Natural killer cell (primary cell): Measurements from ENCODE around the gene SSTR3. TPM values are rescaled to one million over a fixed set of nuclear protein-coding genes. Genes with fewer than 3 reads are reported as not detected.

ENCODE experiments used
- ATAC-seq, 3 donors: fragments of 150-1000 bp in 2 of 3; fragments of 200-7000 bp in 1 of 3; cut with Tn5 transposase; 1 replicate in 1 of 3; 2 replicates in 2 of 3; pipeline ENCODE4 v1.10.0; 2021; ENCODE audit warnings: mild to moderate bottlenecking in 2 of 3, moderate library complexity in 2 of 3
- DNase-seq, 2 donors: peaks; one replicate each; pipeline versions ENCODE4 v3.0.0 to v3.0.0-alpha.2; 2013 to 2021; ENCODE audit warnings: mixed read lengths in 1 of 2
- H3K27ac ChIP-seq: one replicate; pipeline ENCODE4 v1.5.1; 2013; ENCODE audit warnings: mild to moderate bottlenecking, low read length
- H3K27me3 ChIP-seq: one replicate; pipeline ENCODE4 v1.6.1; 2013; ENCODE audit warnings: low read length; ENCODE audit not compliant: control insufficient read depth, insufficient read depth
- H3K36me3 ChIP-seq: one replicate; pipeline ENCODE4 v1.6.1; 2013; ENCODE audit warnings: low read length; ENCODE audit not compliant: control insufficient read depth, insufficient read depth
- H3K4me1 ChIP-seq: one replicate; pipeline ENCODE4 v1.6.1; 2013; ENCODE audit warnings: low read length; ENCODE audit not compliant: control insufficient read depth, insufficient read depth
- H3K4me3 ChIP-seq: one replicate; pipeline ENCODE4 v1.5.1; 2013; ENCODE audit warnings: low read length
- H3K9me3 ChIP-seq: one replicate; pipeline ENCODE4 v1.6.1; 2013; ENCODE audit warnings: low read length; ENCODE audit not compliant: control insufficient read depth, insufficient read depth
- H3K27ac Mint-ChIP-seq, 2 donors: one replicate each; pipeline ENCODE4 v1.8.0; 2022; ENCODE audit warnings: mild to moderate bottlenecking in 2 of 2, mixed read lengths in 2 of 2, moderate library complexity in 1 of 2
- H3K27me3 Mint-ChIP-seq, 2 donors: one replicate each; pipeline ENCODE4 v1.8.0; 2022; ENCODE audit warnings: low read depth in 2 of 2, mixed read lengths in 2 of 2
- H3K36me3 Mint-ChIP-seq: one replicate; pipeline ENCODE4 v1.8.0; 2022; ENCODE audit warnings: mixed read lengths
- H3K4me1 Mint-ChIP-seq, 2 donors: one replicate each; pipeline ENCODE4 v1.8.0; 2022; ENCODE audit warnings: mixed read lengths in 2 of 2
- H3K4me3 Mint-ChIP-seq: one replicate; pipeline ENCODE4 v1.8.0; 2022; ENCODE audit warnings: mild to moderate bottlenecking, moderate library complexity, mixed read lengths
- H3K9me3 Mint-ChIP-seq, 2 donors: one replicate each; pipeline ENCODE4 v1.8.0; 2022; ENCODE audit warnings: mixed read lengths in 2 of 2
- WGBS: methylation state at CpG from one replicate; pipeline ENCODE4 v1.1.7; 2013; ENCODE audit warnings: missing lambda C conversion rate; ENCODE audit not compliant: insufficient coverage; 5-methylcytosine and 5-hydroxymethylcytosine counted together
- intact Hi-C: fragments of 100-400 bp; cut with micrococcal nuclease; formaldehyde crosslinking; loops from one replicate; pipeline ENCODE4 v1.14.2; 2022
- total RNA-seq, 4 donors: library from RNA; stranded (reverse); fragments of 120-200 nt in 1 of 4; gene quantifications; one replicate each; pipeline versions ENCODE4 v1.2.3 to v1.2.4, GENCODE V29; 2013 to 2022
- TF ChIP-seq, protein P1 (sequence below): fragments of 200-600 bp; IDR thresholded peaks from one replicate; pipeline ENCODE4 v1.8.0; 2022; ENCODE audit warnings: antibody characterized with exemption

Gene SSTR3
- total RNA-seq, 3 donors from 2014 or later (not counting 1 experiment from before 2014, with no cell fraction given): 0.20 to 0.64 (median 0.23) TPM

- Mint-ChIP-seq H3K27me3 (peaks cover 0 to 16% of the 10 kb centered on the region in 2 donors), H3K4me1 (peaks cover 9 to 17% of the 10 kb centered on the region in 2 donors), H3K27ac (peak overlapping the region in 1 of 2 donors; percentile 60), H3K36me3 (no peaks in the 10 kb centered on the region), H3K9me3 (no peaks in the 10 kb centered on the region), H3K4me3 (no peak overlapping the region)
- TF ChIP-seq, protein P1, sequence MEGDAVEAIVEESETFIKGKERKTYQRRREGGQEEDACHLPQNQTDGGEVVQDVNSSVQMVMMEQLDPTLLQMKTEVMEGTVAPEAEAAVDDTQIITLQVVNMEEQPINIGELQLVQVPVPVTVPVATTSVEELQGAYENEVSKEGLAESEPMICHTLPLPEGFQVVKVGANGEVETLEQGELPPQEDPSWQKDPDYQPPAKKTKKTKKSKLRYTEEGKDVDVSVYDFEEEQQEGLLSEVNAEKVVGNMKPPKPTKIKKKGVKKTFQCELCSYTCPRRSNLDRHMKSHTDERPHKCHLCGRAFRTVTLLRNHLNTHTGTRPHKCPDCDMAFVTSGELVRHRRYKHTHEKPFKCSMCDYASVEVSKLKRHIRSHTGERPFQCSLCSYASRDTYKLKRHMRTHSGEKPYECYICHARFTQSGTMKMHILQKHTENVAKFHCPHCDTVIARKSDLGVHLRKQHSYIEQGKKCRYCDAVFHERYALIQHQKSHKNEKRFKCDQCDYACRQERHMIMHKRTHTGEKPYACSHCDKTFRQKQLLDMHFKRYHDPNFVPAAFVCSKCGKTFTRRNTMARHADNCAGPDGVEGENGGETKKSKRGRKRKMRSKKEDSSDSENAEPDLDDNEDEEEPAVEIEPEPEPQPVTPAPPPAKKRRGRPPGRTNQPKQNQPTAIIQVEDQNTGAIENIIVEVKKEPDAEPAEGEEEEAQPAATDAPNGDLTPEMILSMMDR: no peak
- Histone ChIP-seq H3K4me3 (no peak overlapping the region), H3K27me3 (no peaks in the 10 kb centered on the region), H3K36me3 (no peaks in the 10 kb centered on the region), H3K9me3 (peaks cover 9% of the 10 kb centered on the region), H3K4me1 (peaks cover 22% of the 10 kb centered on the region), H3K27ac (no peak overlapping the region)
- intact Hi-C loops: loop anchor here (2.0 to 5.0 kb wide), 2 partner anchors 21 to 32 kb away; no protein-coding TSS in a partner anchor
- ATAC-seq (no peak), DNase-seq (peak in 1 of 2 donors; percentile 73)
- 24% methylated on average over 23 of the region's 23 CpGs for WGBS
These were observed 47.3 kb upstream of the SSTR3 start for GRCh38 chr22:37259540-37260029.

- H3K27ac ChIP-seq: no peak overlapping the region
- no peak overlapping the region for H3K4me3 ChIP-seq
- H3K36me3 Mint-ChIP-seq: no peaks in the 10 kb centered on the region
- no peaks in the 10 kb centered on the region for H3K36me3 ChIP-seq
- H3K4me3 Mint-ChIP-seq: no peak overlapping the region
- DNase-seq (no peak), ATAC-seq (no peak)
- 92% methylated on average over 14 of the region's 14 CpGs for WGBS
- no peaks in the 10 kb centered on the region for H3K27me3 ChIP-seq
- peaks cover 9 to 17% of the 10 kb centered on the region in 2 donors for H3K4me1 Mint-ChIP-seq
- intact Hi-C loops: no loop called here
- H3K27ac Mint-ChIP-seq: no peak overlapping the region
- peaks cover 2% of the 10 kb centered on the region for H3K9me3 ChIP-seq
- TF ChIP-seq, protein P1: no peak
- no peaks in the 10 kb centered on the region for H3K9me3 Mint-ChIP-seq
- peaks cover 22% of the 10 kb centered on the region for H3K4me1 ChIP-seq
- peaks cover 0 to 18% of the 10 kb centered on the region in 2 donors for H3K27me3 Mint-ChIP-seq
These were observed 46.6 kb upstream of the SSTR3 start for GRCh38 chr22:37258753-37259401.

GRCh38 chr22:37258005-37258752 lies 45.9 kb upstream of the SSTR3 start:
- no peak for ATAC-seq
- DNase-seq: no peak
- H3K27ac ChIP-seq: no peak overlapping the region
- no peak overlapping the region for H3K4me3 ChIP-seq
- H3K4me1 Mint-ChIP-seq: peaks cover 9 to 17% of the 10 kb centered on the region in 2 donors
- no peaks in the 10 kb centered on the region for H3K9me3 ChIP-seq
- WGBS: 94% methylated on average over 9 of the region's 9 CpGs
- TF ChIP-seq, protein P1: no peak
- H3K36me3 ChIP-seq: no peaks in the 10 kb centered on the region
- H3K4me1 ChIP-seq: peaks cover 22% of the 10 kb centered on the region
- H3K36me3 Mint-ChIP-seq: no peaks in the 10 kb centered on the region
- H3K9me3 Mint-ChIP-seq: no peaks in the 10 kb centered on the region
- no peak overlapping the region for H3K27ac Mint-ChIP-seq
- no peaks in the 10 kb centered on the region for H3K27me3 ChIP-seq
- intact Hi-C loops: no loop called here
- H3K4me3 Mint-ChIP-seq: no peak overlapping the region
- H3K27me3 Mint-ChIP-seq: peaks cover 0 to 18% of the 10 kb centered on the region in 2 donors
